Measurements from ENCODE around the gene TRIM34.

The TRIM34 gene

GRCh38 chr11:5691964-5692361 is 67.2 kb downstream of the TRIM34 start:
- H3K4me3 ChIP-seq (ENCODE audit: low read depth, low read length), result no peak overlapping the region
- H3K27ac ChIP-seq, result no peak overlapping the region

More at GRCh38 chr11:5691964-5692361, 67.2 kb downstream of the TRIM34 start:
- H3K79me2 ChIP-seq, result no peaks in the 10 kb centered on the region
- H2AFZ ChIP-seq, result no peak overlapping the region
- no peak overlapping the region for H3K4me2 ChIP-seq (ENCODE audit: low read length)
- no peaks in the 10 kb centered on the region for H3K4me1 ChIP-seq
- no peaks in the 10 kb centered on the region for H3K27me3 ChIP-seq (ENCODE audit: control insufficient read depth, insufficient read depth, low read length)
- H3K9ac ChIP-seq, result no peak overlapping the region
- H3K36me3 ChIP-seq (ENCODE audit: control insufficient read depth, insufficient read depth, low read length), result no peaks in the 10 kb centered on the region
- TF ChIP-seq, protein P1, sequence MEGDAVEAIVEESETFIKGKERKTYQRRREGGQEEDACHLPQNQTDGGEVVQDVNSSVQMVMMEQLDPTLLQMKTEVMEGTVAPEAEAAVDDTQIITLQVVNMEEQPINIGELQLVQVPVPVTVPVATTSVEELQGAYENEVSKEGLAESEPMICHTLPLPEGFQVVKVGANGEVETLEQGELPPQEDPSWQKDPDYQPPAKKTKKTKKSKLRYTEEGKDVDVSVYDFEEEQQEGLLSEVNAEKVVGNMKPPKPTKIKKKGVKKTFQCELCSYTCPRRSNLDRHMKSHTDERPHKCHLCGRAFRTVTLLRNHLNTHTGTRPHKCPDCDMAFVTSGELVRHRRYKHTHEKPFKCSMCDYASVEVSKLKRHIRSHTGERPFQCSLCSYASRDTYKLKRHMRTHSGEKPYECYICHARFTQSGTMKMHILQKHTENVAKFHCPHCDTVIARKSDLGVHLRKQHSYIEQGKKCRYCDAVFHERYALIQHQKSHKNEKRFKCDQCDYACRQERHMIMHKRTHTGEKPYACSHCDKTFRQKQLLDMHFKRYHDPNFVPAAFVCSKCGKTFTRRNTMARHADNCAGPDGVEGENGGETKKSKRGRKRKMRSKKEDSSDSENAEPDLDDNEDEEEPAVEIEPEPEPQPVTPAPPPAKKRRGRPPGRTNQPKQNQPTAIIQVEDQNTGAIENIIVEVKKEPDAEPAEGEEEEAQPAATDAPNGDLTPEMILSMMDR (IDR thresholded peaks at IDR 0.05), result no peak
- H3K9me3 ChIP-seq (ENCODE audit: control insufficient read depth, low read length), result no peaks in the 10 kb centered on the region

All from parathyroid adenoma (tissue), 2 donors.